GM15510 (cell line): ENCODE results near the gene ZNF286A.
A peak's percentile ranks its signal among the peaks of the same experiment; 100 is the strongest.

Experiments
- POLR2A ChIP-seq: IDR thresholded peaks from 3 replicates; pipeline ENCODE4 v1.6.1; 2011; ENCODE audit warnings: borderline replicate concordance; ENCODE audit not compliant: insufficient read length; ENCODE audit errors: extremely low read depth

ZNF286A gene

GRCh38 chr17:15699413-15699924, at the start of gene ZNF286A:
TSS of gene ZNF286A (plus strand) at chr17:15699752. CDS start at chr17:15700330, 578 bp downstream.
- TF ChIP-seq POLR2A = peak; percentile 59

GRCh38 chr17:15649861-15650421, 49.6 kb upstream of the ZNF286A start:
- no peak for TF ChIP-seq POLR2A

- TF ChIP-seq POLR2A = no peak
Observed at GRCh38 chr17:15650741-15651582, 48.6 kb upstream of the ZNF286A start.

GRCh38 chr17:15651583-15652110, 47.9 kb upstream of the ZNF286A start:
- no peak for TF ChIP-seq POLR2A

- no peak for TF ChIP-seq POLR2A
Observed at GRCh38 chr17:15652960-15653359, 46.6 kb upstream of the ZNF286A start.

- TF ChIP-seq POLR2A = no peak
Observed at GRCh38 chr17:15654886-15655561, 44.5 kb upstream of the ZNF286A start.

GRCh38 chr17:15657868-15658267, 41.7 kb upstream of the ZNF286A start:
- TF ChIP-seq POLR2A = no peak

- no peak for TF ChIP-seq POLR2A
Observed at GRCh38 chr17:15658296-15658695, 41.3 kb upstream of the ZNF286A start.

GRCh38 chr17:15659236-15659635, 40.3 kb upstream of the ZNF286A start:
- no peak for TF ChIP-seq POLR2A

GRCh38 chr17:15659663-15660062, 39.9 kb upstream of the ZNF286A start:
- no peak for TF ChIP-seq POLR2A

GRCh38 chr17:15660077-15660476, 39.5 kb upstream of the ZNF286A start:
- TF ChIP-seq POLR2A = no peak

- TF ChIP-seq POLR2A = no peak
Observed at GRCh38 chr17:15662681-15663080, 36.9 kb upstream of the ZNF286A start.

GRCh38 chr17:15663176-15663575, 36.4 kb upstream of the ZNF286A start:
- TF ChIP-seq POLR2A = no peak

GRCh38 chr17:15663691-15664090, 35.9 kb upstream of the ZNF286A start:
- TF ChIP-seq POLR2A = no peak
